Measurements from ENCODE around the gene INHA.
A peak's percentile ranks its signal among the peaks of the same experiment; 100 is the strongest.

Gene INHA

DNA sequence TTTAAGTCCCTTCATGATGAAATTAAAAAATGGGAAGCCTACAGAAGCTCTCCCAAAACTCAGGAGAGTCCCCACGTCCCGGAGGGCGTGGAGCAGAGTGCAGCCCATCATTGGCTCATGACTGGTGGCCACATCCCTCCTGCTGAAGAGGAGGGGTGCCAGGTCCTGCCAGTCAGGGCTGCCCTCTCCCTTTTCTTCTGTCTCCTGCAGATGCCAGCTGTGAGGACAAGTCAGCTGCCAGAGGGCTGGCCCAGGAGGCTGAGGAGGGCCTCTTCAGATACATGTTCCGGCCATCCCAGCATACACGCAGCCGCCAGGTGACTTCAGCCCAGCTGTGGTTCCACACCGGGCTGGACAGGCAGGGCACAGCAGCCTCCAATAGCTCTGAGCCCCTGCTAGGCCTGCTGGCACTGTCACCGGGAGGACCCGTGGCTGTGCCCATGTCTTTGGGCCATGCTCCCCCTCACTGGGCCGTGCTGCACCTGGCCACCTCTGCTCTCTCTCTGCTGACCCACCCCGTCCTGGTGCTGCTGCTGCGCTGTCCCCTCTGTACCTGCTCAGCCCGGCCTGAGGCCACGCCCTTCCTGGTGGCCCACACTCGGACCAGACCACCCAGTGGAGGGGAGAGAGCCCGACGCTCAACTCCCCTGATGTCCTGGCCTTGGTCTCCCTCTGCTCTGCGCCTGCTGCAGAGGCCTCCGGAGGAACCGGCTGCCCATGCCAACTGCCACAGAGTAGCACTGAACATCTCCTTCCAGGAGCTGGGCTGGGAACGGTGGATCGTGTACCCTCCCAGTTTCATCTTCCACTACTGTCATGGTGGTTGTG is 2.6 kb downstream of the INHA start:
- no peak for DNase-seq (ENCODE audit: low read depth)

DNA sequence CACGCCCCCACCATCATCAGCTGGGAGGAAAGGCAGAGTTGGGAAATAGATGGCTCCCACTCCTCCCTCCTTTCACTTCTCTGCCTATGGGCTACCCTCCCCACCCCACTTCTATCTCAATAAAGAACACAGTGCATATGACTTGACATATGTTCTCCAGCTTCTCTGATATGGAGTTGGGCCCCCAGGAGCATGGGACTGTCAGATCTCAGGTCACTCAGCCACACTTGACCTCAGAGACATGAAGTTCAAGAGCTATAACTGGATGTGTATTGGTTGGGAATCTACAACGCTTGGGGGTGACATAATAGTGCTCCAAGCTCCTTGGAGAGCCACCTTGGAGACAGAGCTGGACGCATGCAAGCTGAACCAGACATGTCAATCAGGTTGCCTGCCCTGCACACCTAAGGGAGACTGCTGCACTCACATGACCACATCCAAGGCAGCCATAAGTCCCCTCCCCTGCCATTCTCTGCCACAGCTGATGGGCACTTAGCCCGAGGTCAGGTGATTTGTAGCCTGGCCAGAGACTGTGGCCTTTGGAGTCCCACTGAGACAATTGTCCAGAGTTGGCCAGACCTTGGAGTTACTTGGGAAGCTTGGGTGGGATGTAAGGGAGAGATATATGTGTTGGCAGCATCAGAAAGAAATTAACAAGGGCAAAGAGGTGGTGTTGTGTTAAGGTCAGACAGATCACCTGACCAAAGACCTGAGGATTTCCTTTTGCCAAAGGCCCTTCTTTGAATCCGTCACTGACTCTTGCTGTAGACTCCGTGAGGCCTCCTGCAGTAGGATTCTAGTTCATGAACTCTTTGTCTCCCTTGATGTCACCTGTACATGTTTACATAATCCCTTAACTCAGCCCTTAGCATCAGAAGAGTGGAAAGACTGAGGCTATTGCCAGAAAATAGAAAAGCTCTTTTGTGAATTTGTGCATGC is 3.7 kb downstream of the INHA start:
- no peak for DNase-seq (ENCODE audit: low read depth)

GRCh38 chr2:219576505-219577388 is 4.6 kb downstream of the INHA start:
- DNase-seq (ENCODE audit: low read depth), result no peak

- no peak for DNase-seq (ENCODE audit: low read depth)
These were observed 6.9 kb downstream of the INHA start for GRCh38 chr2:219578811-219579613.

DNA sequence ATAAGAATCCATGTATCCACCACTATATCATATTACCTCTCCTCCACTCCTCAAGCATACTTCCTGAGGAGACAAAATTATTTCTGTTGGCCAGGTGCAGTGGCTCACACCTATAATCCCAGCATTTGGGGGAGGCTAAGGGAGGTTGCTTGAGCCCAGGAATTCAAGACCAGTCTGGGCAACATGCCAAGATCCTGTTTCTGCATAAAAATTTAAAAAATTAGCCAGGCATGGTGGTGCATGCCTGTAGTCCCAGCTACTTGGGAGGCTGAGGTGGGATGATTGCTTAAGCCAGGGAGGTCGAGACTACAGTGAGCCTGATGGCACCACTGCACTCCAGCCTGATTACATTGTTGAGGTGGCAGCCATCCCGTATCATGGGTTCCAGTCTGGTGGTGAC is 9.2 kb downstream of the INHA start:
- DNase-seq (ENCODE audit: low read depth), result no peak

GRCh38 chr2:219591091-219591490 is 19.0 kb downstream of the INHA start:
- no peak for DNase-seq (ENCODE audit: low read depth)

DNA sequence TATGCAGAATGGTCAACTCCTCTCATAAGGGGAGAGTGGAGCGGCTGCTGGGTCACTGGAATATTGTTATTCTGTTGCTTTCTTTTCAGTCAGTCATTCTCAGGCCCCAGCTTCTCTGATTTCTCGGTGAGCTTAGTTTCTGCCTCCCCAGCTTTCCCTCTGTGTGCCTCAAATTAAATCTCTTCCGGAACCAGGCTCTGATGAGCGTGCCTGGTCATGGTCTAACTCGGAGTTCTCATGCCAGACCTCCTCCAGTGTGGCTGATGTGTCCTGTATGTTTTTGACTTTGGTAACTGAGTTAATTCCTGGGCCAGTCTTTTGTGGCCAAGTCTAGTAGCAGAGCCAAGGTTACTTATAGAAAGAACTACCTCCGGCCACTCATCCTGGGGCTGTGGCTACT is 20.6 kb downstream of the INHA start:
- no peak for DNase-seq (ENCODE audit: low read depth)

DNA sequence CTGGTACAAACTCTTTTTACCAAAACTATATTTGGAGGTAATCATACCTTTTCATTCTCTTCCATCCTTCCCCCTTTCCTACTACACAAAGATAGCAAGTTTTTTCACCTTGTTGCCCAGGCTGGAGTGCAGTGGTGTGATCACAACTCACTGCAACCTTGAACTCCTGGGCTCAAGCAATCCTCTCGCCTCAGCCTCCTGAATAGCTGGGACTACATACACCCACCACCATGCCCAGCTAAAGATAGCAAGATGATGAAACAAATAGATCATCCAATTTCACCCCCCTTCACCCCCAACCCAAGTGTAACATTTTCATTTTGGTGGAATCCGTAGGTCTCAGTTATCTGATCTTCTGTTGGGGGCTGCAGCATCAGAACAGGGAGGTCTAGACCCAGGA is 21.0 kb downstream of the INHA start:
- DNase-seq (ENCODE audit: low read depth), result no peak

DNA sequence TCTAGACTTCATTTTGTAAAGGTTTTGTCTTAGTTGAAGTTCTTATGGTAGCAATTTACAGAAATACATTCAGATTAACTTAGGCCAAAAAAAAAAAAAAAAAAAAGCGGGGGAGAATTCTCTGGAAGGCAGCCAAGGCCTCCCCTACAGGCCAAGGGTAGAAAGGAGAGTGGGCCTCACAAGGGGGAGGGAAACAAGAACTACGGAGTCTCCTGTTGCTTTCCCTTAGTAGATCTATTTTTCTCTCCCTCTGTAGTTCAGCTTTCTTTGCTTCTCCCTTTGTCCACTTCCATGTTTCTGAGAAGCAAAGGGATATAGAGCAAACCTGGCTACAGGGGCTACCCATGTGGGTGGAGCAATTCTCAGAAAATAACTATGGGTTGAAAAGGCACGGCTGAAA is 23.1 kb downstream of the INHA start:
- DNase-seq (ENCODE audit: low read depth), result no peak

- no peak for DNase-seq (ENCODE audit: low read depth)
These were observed 24.9 kb downstream of the INHA start for GRCh38 chr2:219596954-219597551.

GRCh38 chr2:219597552-219598307 is 25.6 kb downstream of the INHA start, which contains the start of gene STK11IP:
TSS of gene STK11IP (plus strand) at chr2:219597857. CDS start at chr2:219598120, 263 bp downstream.
- peak; percentile 89 for DNase-seq (ENCODE audit: low read depth)

- DNase-seq (ENCODE audit: low read depth), result no peak
These were observed 26.4 kb downstream of the INHA start for GRCh38 chr2:219598308-219599078.

GRCh38 chr2:219603771-219604170 is 31.7 kb downstream of the INHA start:
- no peak for DNase-seq (ENCODE audit: low read depth)

- DNase-seq (ENCODE audit: low read depth), result no peak
These were observed 33.5 kb downstream of the INHA start for GRCh38 chr2:219605607-219605954.

GRCh38 chr2:219607931-219608330 is 35.8 kb downstream of the INHA start:
- no peak for DNase-seq (ENCODE audit: low read depth)

GRCh38 chr2:219608399-219608964 is 36.4 kb downstream of the INHA start:
- DNase-seq (ENCODE audit: low read depth), result no peak

DNA sequence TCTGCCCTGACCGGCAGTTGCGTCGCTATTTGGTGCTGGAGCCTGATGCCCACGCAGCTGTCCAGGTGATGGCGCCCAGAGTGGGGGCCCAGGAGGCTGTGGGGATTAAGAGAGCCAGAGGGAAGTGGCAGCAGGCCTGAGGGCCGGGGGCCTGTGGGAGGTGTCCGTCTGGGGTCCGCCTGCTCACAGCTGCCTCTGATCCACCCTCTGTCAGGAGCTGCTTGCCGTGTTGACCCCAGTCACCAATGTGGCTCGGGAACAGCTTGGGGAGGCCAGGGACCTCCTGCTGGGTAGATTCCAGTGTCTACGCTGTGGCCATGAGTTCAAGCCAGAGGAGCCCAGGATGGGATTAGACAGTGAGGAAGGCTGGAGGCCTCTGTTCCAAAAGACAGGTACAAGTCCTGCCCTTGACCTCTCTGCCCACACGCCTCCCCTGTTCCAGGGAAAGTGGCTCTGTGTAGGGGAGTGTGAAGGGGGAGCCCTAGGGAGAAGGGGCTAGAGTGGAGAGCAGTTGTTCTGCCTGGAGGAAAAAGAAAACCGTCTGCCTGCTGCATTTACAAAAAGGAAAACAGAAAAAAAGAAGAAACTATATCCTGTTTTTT is 37.1 kb downstream of the INHA start:
- DNase-seq (ENCODE audit: low read depth), result no peak

- DNase-seq (ENCODE audit: low read depth), result no peak
These were observed 39.2 kb downstream of the INHA start for GRCh38 chr2:219611306-219611705.

All from activated T-cell treated with anti-CD3 and anti-CD28 coated beads for 24 hours (primary cell).